Activated naive CD8-positive, alpha-beta T cell treated with anti-CD3 and anti-CD28 coated beads, Interleukin-2, amount 50 U/mL, for 16 hours (primary cell): ENCODE measurements around the gene REM2.
"Not testable (repeated sequence)": the region's sequence is repeated elsewhere in the genome, so short reads cannot be mapped to it uniquely, and the experiment has no call there.

Experiments
- DNase-seq: peaks from one replicate; pipeline ENCODE4 v3.0.0-alpha.2; 2020; ENCODE audit warnings: low read depth, low spot score

Gene REM2

DNA sequence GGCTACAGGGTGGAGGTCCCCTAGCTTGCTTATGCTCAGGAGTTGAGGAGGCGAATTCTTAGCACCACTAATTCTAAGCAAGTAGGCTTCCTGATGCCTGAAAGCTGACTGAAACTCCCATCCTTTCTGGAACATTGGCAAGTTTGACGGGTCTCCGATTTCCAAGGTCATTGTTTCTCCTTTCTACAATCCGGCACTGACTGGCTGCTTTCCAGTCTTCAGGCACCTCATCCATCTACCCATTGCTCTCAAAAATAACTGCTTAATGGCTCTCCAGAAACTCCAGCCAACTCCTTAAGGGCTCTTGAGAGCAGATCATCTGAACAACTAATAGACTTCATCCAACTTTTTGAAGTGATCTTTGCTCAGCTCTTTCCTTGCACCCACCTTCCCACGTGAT, 13.3 kb downstream of the REM2 start:
- DNase-seq = no peak

DNA sequence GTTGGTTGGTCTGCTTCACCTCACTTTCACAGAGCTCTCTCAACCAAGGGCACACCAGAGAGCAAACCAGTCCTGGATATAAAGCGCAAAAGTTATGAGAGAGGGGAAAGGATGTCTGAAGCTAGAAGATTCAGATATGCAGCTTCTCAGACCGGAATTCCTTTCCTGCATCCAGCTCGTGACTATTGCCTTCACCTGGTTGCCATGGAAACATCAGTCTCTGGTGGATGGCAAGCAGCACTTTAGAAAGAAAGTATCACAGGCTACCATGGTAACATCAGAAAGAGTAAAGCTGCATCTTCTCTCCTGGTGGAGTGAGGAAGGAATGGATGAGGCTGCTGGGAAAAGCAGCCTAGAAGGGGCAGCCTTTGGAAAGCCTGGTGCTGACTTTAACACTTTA, 13.7 kb downstream of the REM2 start:
- DNase-seq = no peak

DNA sequence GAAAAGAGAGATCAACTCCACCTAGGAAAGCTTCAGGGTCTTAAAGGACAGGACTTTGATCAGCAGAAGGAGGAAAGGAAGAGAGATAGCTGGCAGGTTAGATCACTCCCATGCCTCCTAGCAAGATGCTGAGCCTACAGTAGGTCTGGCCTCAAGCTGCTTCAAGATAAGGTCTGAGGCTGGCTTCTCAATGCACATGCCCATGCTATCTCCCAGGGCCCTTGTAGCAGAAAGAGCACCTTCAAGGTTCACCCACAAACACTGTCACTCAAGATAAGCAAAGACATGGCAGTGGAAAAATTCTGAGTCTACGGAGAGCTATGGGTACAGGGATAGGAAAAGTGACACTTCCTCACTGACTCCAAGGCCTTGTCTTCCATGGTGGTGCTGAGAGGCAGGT, 14.3 kb downstream of the REM2 start:
- no peak for DNase-seq

DNA sequence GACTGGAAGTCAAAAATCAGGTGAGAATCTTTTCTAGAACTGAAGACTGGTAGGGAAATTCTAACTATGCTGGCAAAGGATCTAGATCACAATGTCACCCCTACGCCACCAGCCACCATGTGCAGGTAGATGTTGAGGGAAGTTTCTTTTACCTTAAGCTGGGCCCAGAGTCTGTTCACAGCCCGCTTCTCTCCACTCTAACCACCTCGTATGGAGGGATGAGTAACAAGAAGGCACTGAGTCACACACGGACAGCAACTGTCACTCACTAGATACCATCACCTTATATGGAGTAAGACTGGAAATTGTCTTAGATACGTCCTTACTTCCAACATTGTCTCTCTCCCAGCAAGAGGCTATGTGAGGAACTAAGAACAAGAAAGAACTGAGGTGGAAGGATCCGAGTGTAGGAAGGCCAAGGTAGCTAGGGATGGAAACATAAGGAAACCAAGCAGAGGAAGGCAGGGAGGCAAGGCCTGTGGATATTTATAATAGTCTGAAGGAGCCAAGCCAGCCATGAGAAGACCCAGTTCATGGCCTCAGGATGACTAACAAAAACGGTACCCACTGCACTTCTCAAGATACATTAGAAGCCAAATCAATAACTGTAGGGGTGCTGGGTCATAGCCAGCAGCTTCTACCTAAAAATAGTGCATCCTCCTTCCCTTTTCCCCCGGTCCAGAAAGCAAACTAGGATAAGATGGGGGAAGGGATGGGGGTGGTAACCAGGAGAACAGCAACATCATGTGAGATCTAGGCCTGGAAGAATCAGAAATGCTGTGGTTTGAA, 15.5 kb downstream of the REM2 start:
- no peak for DNase-seq

DNA sequence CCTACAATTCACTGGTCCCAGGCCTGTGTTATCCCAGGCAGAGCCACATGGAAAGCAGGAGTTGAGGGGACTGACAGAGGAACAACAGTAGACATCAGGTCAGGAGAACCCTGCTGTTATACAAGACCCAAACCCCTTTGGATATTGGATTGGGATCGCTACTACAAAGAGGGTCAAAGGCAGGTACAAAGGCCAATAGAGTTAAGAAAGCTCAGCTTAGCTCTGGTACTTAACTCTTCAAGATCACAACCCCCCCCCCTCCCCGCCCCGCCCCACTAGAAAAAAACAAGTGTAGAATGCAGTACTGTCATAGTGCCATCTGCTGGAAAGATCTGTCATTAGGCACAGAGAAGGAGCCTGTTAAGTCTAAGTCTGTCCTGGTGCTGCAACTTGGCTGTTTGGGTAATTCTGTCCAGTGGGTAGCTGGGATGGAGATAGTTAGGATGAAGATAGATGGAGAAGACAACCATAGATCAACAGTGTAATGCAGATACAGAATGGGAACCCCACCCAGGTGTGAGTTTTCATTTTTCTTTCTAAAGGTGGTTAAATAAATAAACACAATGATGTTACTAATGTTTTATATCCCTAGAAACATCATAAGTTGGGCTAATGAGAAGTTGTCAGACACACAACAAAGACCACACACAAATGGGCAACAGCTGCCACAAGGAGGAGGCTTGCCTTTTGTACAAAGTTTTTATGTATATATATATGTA, 17.2 kb downstream of the REM2 start:
- no peak for DNase-seq

GRCh38 chr14:22901799-22902198, 18.8 kb downstream of the REM2 start:
- DNase-seq = no peak

GRCh38 chr14:22903742-22904087, 20.7 kb downstream of the REM2 start:
- no peak for DNase-seq

GRCh38 chr14:22905627-22906026, 22.6 kb downstream of the REM2 start:
- DNase-seq = no peak

GRCh38 chr14:22906073-22906472, 23.1 kb downstream of the REM2 start:
- DNase-seq = no peak

DNA sequence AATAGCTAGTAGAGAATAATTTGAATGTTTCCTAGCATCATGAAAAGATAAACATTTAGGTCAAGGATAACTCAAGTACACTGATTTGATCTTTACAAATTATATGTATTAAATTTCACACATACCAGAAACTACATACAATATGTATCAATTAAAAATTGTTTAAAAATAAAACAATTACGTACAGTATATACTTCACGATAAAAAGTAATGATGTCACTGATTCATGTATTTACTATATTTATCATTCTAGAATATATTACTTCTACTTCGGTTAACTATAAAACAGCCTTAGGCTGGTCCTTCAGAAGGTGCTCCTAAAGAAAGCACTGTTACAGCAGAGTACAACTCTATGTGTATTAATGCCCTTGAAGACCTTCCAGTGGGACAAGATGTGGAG, 24.4 kb downstream of the REM2 start:
- DNase-seq = no peak

DNA sequence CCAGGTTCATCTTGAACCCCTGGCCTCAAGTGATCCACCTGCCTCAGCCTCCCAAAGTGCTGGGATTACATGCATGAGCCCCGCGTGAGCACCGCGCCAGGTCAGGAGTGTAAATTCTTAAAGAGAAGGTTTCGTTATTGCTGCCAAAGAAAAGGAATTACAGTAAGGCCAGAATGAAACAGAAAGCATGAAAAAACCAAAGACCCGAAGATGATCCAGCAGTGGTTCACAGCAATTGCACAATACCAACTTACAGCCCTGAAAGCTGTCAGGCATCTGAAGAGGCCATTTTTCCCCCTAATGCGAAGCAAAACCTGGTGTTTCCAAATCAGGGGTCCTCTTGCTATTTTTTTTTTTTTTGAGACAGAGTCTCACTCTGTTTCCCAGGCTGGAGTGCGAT, 25.6 kb downstream of the REM2 start:
- no peak for DNase-seq

GRCh38 chr14:22910916-22911315, 27.9 kb downstream of the REM2 start:
- DNase-seq = no peak

- not testable (repeated sequence) for DNase-seq
Measured at GRCh38 chr14:22914836-22915235, 31.8 kb downstream of the REM2 start.

DNA sequence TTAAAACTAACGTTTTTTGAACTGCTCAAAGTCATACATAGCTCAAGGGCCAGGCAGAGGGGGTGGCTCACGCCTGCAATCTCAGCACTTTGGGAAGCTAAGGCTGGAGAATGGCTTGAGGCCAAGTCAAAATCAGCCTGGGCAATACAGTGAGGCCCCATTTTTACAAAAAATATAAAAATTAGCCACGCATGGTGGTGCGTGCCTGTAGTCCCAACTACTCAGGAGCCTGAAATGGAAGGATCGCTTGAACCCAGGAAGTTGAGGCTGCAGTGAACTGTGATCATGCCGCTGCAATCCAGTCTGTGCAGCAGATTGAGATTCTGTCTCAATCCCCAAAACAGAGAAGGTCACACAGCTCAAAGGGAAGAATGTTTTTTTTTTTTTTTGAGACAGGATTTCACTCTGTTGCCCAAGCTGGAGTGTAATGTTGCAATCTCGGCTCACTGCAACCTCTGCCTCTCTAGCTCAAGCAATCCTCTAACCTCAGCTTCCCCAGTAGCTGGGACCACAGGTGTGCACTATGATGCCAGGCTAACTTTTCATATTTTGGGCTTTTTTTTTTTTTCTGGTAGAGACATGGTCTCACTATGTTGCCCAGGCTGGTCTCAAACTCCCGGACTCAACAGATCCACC, 33.0 kb downstream of the REM2 start:
- DNase-seq = no peak

- DNase-seq = peak; percentile 98
Measured at GRCh38 chr14:22918804-22919600, 36.0 kb downstream of the REM2 start, which contains the start of gene RBM23. Gene RBM23 (minus strand): TSS chr14:22919149.

DNA sequence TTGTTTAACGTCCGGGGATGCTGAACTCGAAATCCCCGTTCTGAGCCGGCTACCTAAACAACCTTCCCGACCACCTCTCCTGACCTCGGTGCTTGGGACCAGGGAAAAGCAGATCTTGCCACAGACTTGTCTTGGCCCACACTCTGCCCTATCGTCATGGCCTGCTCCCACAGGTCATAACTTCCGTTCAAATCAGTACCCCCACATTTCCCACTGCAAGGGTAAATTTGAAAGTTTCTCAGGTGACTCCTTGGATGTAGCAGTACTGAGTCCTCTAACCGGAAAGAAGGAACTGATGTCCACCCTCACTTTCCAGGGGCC, 36.5 kb downstream of the REM2 start:
- DNase-seq = no peak

DNA sequence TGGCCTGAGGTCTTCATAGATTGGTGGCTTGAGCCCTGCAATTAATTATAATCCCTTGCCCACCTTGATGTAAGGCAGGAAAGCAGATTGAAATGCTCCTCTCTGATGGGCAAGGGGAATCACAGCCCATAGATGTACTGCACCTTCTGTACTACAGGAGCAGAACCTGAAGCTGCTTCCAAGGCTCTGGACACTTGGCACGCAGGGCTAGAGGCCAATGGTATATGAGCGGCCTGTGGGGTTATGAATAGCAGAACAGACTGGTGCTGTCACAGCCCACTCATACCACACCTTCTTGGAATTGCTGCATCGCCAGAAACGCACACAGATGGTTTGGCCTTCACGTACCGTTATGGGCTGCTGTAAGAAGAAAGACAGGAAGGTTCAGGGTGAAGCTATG, 37.7 kb downstream of the REM2 start:
- DNase-seq = no peak

DNA sequence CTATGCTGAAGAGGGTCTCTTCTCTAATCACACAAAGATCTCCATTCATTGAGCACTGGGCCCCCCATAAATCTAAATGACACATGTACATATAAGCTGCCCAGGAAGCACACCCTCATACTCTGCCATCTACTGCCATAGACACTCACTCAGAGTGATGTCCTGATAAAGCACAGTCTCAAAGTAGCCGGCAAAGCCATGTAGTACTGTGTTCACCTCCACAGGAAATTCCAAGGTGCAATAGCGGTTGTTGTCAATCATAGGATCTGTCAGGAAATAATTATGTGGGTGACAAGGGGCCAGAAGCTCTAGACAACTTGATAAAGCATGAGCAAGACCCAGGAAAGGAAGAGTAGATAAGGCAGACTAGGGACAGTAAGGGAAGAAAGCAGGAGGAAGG, 39.3 kb downstream of the REM2 start:
- DNase-seq = no peak

- DNase-seq = no peak
Measured at GRCh38 chr14:22923746-22924145, 40.7 kb downstream of the REM2 start.

- no peak for DNase-seq
Measured at GRCh38 chr14:22925513-22925912, 42.5 kb downstream of the REM2 start.

DNA sequence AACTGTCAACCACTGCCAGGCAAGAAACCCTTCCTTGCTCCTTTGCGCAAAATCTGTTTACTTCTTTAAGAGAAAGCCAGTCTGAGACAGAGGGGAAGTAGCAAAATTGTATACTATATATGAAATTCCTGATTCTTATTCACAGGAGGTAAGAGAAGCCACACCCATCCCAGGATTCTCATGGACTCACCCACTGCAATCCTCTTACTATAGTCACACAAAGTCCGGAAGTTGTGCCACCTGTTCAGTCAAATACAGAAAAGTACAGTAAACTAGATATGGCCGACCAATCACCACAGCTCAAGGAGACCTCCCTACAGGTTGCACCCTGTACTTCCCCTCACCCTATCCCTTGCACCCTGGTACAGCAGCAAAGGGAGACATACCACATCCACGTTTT, 43.3 kb downstream of the REM2 start:
- no peak for DNase-seq
